ENCODE measurements around the gene ADAMTS12. TPM values are rescaled to one million over a fixed set of nuclear protein-coding genes. Genes with fewer than 3 reads are reported as not detected.
A peak's percentile ranks its signal among the peaks of the same experiment; 100 is the strongest.

ADAMTS12 gene
- total and polyA plus RNA-seq, 5 donors from 2014 or later: not detected

DNA sequence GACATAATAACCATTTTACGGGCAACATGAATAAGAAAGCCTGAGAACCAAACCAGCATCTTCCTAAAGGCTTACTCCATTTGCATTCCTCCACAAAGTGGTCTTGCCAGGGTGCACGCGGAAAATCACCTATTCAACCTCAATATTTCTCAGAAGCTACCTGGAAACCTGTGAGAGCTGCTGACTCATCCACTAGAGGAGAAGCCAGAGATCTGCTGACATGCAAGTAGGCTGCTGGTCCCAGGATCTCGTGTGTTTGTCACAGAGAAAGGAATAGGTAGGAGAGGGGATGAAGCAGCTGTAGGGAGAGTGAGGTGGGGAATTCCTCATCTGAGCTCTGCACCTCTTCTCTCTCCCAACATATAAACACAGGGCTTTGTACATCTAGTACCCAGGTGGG, 138.1 kb downstream of the ADAMTS12 start:
- DNase-seq: no peak
- no peaks in the 10 kb centered on the region for H3K4me1 ChIP-seq (ENCODE audit: control insufficient read depth, insufficient read depth, low read length, poor library complexity, severe bottlenecking)
- Mint-ChIP-seq H3K36me3 (no peaks in the 10 kb centered on the region), H3K27me3 (no peaks in the 10 kb centered on the region), H3K4me1 (no peaks in the 10 kb centered on the region), H3K9me3 (peaks cover 0 to 1% (median 0%) of the 10 kb centered on the region in 7 donors), H3K27ac (no peak overlapping the region), H3K4me3 (no peak overlapping the region)
- H3K4me3 ChIP-seq (ENCODE audit: low read depth, low read length): no peak overlapping the region
- H3K27ac ChIP-seq (ENCODE audit: insufficient read depth, low read length, poor library complexity, severe bottlenecking): no peak overlapping the region
- H3K9me3 ChIP-seq (ENCODE audit: control insufficient read depth in 2 of 2, low read length in 2 of 2): no peaks in the 10 kb centered on the region
- no peaks in the 10 kb centered on the region for H3K36me3 ChIP-seq (ENCODE audit: control insufficient read depth, insufficient read depth, low read length)
- H3K27me3 ChIP-seq (ENCODE audit: control insufficient read depth, insufficient read depth, low read length): no peaks in the 10 kb centered on the region
- ATAC-seq (ENCODE audit: low read depth in 2 of 2): no peak

DNA sequence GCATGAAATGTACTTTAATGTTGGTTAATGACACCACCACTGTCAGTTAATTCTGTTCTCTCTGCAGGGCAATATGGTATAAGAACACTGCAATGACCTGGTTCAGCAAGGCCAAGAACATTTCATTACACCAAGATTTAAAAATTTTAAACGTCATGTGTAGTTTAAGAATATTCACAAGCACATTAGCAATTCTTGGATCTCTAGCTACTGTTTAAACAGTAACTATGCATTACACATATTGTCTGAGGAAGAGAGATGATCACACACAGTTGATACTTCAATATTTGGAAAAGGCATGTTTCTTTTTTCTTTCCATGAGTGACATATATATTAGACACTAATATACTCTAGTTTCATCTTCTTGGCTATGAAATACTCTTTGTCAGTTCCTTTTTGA, 143.0 kb downstream of the ADAMTS12 start:
- no peak for ATAC-seq (ENCODE audit: low read depth in 2 of 2)
- no peak overlapping the region for H3K4me3 Mint-ChIP-seq
- peaks cover 0 to 1% (median 0%) of the 10 kb centered on the region in 7 donors for H3K9me3 Mint-ChIP-seq
- Histone ChIP-seq H3K4me1 (ENCODE audit: control insufficient read depth, insufficient read depth, low read length, poor library complexity, severe bottlenecking) (no peaks in the 10 kb centered on the region), H3K27me3 (ENCODE audit: control insufficient read depth, insufficient read depth, low read length) (no peaks in the 10 kb centered on the region), H3K36me3 (ENCODE audit: control insufficient read depth, insufficient read depth, low read length) (no peaks in the 10 kb centered on the region), H3K4me3 (ENCODE audit: low read depth, low read length) (no peak overlapping the region), H3K27ac (ENCODE audit: insufficient read depth, low read length, poor library complexity, severe bottlenecking) (no peak overlapping the region), H3K9me3 (ENCODE audit: control insufficient read depth in 2 of 2, low read length in 2 of 2) (no peaks in the 10 kb centered on the region)
- no peak overlapping the region for H3K27ac Mint-ChIP-seq
- no peak for DNase-seq
- H3K4me1 Mint-ChIP-seq: no peaks in the 10 kb centered on the region
- H3K36me3 Mint-ChIP-seq: no peaks in the 10 kb centered on the region
- H3K27me3 Mint-ChIP-seq: peaks cover 4% of the 10 kb centered on the region

DNA sequence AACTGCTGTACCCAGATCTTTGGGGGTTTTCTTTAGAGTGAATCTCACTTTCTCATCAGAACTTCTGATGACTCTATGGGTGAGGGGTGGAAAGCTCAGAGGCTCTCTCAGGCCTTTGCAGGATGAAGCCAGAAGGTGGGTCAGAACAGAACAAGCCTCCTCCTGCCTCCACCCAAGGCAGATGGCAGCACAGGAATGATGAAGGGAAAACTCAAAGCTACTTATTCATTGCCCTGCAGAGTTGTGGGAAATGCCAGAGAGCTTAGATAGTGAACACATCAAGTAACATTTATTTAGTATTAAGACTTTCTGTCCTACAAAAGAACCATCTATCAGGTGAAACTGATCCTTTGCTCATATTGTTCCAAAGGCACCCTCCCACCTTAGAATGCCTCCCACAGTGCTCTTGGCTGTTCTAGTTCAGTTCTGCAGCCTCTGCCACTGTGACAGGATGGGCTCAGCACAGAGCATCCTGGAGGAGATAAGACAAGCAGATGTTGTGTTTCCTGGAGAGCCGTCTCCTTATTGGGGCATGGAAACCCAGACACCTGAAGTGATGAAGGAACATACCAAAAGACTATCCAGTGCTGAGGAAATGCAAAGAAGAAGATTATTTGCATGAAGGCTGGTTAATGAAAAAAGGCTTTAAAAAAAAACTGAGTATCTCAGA, 146.6 kb downstream of the ADAMTS12 start:
- no peaks in the 10 kb centered on the region for H3K4me1 Mint-ChIP-seq
- H3K27me3 ChIP-seq (ENCODE audit: control insufficient read depth, insufficient read depth, low read length): no peaks in the 10 kb centered on the region
- no peak overlapping the region for H3K4me3 ChIP-seq (ENCODE audit: low read depth, low read length)
- H3K4me3 Mint-ChIP-seq: peak overlapping the region in 1 of 4 donors; percentile 45
- ATAC-seq (ENCODE audit: low read depth in 2 of 2): no peak
- no peaks in the 10 kb centered on the region for H3K9me3 ChIP-seq (ENCODE audit: control insufficient read depth in 2 of 2, low read length in 2 of 2)
- DNase-seq: no peak
- no peaks in the 10 kb centered on the region for H3K9me3 Mint-ChIP-seq
- H3K27ac ChIP-seq (ENCODE audit: insufficient read depth, low read length, poor library complexity, severe bottlenecking): no peak overlapping the region
- H3K36me3 ChIP-seq (ENCODE audit: control insufficient read depth, insufficient read depth, low read length): no peaks in the 10 kb centered on the region
- H3K36me3 Mint-ChIP-seq: no peaks in the 10 kb centered on the region
- peaks cover 4% of the 10 kb centered on the region for H3K27me3 Mint-ChIP-seq
- H3K4me1 ChIP-seq (ENCODE audit: control insufficient read depth, insufficient read depth, low read length, poor library complexity, severe bottlenecking): no peaks in the 10 kb centered on the region
- no peak overlapping the region for H3K27ac Mint-ChIP-seq

DNA sequence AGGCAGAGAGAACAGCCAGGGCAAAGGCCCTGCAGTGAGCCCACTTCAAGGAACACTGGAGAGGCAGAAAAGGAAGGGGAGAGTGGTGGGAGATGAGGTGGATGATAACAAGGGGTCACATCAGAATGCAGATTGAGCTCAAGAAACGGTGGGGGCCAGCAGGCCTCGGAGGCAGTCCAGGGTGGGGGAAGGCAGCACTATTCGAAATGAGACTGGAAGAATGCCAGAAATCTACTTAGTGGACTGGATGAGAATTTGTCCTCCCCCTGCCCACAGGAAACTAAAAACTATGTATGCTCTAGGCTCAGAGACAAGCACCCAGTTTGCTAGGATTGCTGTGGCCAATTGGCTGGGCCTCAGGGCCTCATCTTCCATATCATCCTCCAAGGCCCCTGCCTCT, 148.7 kb downstream of the ADAMTS12 start:
- DNase-seq: no peak
- Histone ChIP-seq H3K9me3 (ENCODE audit: control insufficient read depth in 2 of 2, low read length in 2 of 2) (no peaks in the 10 kb centered on the region), H3K27me3 (ENCODE audit: control insufficient read depth, insufficient read depth, low read length) (no peaks in the 10 kb centered on the region), H3K27ac (ENCODE audit: insufficient read depth, low read length, poor library complexity, severe bottlenecking) (no peak overlapping the region), H3K36me3 (ENCODE audit: control insufficient read depth, insufficient read depth, low read length) (no peaks in the 10 kb centered on the region), H3K4me1 (ENCODE audit: control insufficient read depth, insufficient read depth, low read length, poor library complexity, severe bottlenecking) (no peaks in the 10 kb centered on the region), H3K4me3 (ENCODE audit: low read depth, low read length) (no peak overlapping the region)
- H3K36me3 Mint-ChIP-seq: no peaks in the 10 kb centered on the region
- H3K9me3 Mint-ChIP-seq: no peaks in the 10 kb centered on the region
- peaks cover 4% of the 10 kb centered on the region for H3K27me3 Mint-ChIP-seq
- no peak overlapping the region for H3K27ac Mint-ChIP-seq
- H3K4me3 Mint-ChIP-seq: no peak overlapping the region
- H3K4me1 Mint-ChIP-seq: no peaks in the 10 kb centered on the region
- no peak for ATAC-seq (ENCODE audit: low read depth in 2 of 2)

DNA sequence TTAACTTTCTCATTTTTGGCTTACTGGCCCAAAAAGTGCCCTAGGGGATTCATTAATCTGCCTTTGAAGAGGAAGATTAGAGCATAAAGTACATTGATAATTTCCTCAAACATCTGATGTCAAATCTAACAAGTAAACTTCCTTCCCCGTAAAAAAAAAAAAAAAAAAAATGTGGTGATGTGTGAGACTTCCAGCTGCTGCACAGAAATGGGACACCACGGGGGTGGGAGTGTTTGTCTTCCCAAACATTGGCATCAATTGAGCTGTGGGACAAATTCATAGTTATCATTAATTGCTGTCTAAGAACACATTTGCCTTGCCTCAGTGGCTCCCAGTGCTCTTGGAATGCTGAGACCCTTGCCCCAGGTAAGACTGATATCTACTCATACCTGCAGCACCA, 149.6 kb downstream of the ADAMTS12 start:
- H3K4me3 ChIP-seq (ENCODE audit: low read depth, low read length): no peak overlapping the region
- Mint-ChIP-seq H3K4me3 (no peak overlapping the region), H3K36me3 (no peaks in the 10 kb centered on the region), H3K27me3 (peaks cover 4% of the 10 kb centered on the region), H3K27ac (no peak overlapping the region), H3K4me1 (no peaks in the 10 kb centered on the region), H3K9me3 (no peaks in the 10 kb centered on the region)
- no peaks in the 10 kb centered on the region for H3K4me1 ChIP-seq (ENCODE audit: control insufficient read depth, insufficient read depth, low read length, poor library complexity, severe bottlenecking)
- H3K9me3 ChIP-seq (ENCODE audit: control insufficient read depth in 2 of 2, low read length in 2 of 2): no peaks in the 10 kb centered on the region
- no peaks in the 10 kb centered on the region for H3K27me3 ChIP-seq (ENCODE audit: control insufficient read depth, insufficient read depth, low read length)
- DNase-seq (no peak), ATAC-seq (ENCODE audit: low read depth in 2 of 2) (no peak)
- H3K36me3 ChIP-seq (ENCODE audit: control insufficient read depth, insufficient read depth, low read length): no peaks in the 10 kb centered on the region
- H3K27ac ChIP-seq (ENCODE audit: insufficient read depth, low read length, poor library complexity, severe bottlenecking): no peak overlapping the region

DNA sequence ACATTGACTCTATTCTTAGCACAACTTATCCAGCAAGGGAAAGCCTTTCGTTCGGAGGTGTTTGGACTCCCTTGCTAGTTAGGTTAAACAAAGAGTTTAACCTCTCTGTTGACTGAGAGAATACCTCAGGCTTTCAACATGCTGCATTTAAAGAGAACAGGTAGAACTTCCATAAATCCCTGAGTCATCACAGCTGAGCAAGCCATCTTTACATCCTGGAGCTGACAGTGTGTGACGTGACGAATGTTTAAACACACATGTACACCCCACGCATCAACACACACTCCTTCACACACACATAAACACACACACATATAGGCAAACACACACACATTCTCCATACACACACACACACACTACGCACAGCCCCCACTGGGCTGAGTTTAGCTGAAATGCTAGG, 152.8 kb downstream of the ADAMTS12 start:
- no peaks in the 10 kb centered on the region for H3K36me3 ChIP-seq (ENCODE audit: control insufficient read depth, insufficient read depth, low read length)
- H3K27ac Mint-ChIP-seq: no peak overlapping the region
- no peaks in the 10 kb centered on the region for H3K9me3 ChIP-seq (ENCODE audit: control insufficient read depth in 2 of 2, low read length in 2 of 2)
- ATAC-seq (ENCODE audit: low read depth in 2 of 2): no peak
- DNase-seq: no peak
- no peak overlapping the region for H3K4me3 Mint-ChIP-seq
- no peaks in the 10 kb centered on the region for H3K4me1 Mint-ChIP-seq
- H3K9me3 Mint-ChIP-seq: peaks cover 0 to 3% (median 0%) of the 10 kb centered on the region in 7 donors
- no peaks in the 10 kb centered on the region for H3K27me3 ChIP-seq (ENCODE audit: control insufficient read depth, insufficient read depth, low read length)
- no peaks in the 10 kb centered on the region for H3K4me1 ChIP-seq (ENCODE audit: control insufficient read depth, insufficient read depth, low read length, poor library complexity, severe bottlenecking)
- H3K36me3 Mint-ChIP-seq: no peaks in the 10 kb centered on the region
- no peak overlapping the region for H3K4me3 ChIP-seq (ENCODE audit: low read depth, low read length)
- H3K27me3 Mint-ChIP-seq: peaks cover 7% of the 10 kb centered on the region
- no peak overlapping the region for H3K27ac ChIP-seq (ENCODE audit: insufficient read depth, low read length, poor library complexity, severe bottlenecking)

DNA sequence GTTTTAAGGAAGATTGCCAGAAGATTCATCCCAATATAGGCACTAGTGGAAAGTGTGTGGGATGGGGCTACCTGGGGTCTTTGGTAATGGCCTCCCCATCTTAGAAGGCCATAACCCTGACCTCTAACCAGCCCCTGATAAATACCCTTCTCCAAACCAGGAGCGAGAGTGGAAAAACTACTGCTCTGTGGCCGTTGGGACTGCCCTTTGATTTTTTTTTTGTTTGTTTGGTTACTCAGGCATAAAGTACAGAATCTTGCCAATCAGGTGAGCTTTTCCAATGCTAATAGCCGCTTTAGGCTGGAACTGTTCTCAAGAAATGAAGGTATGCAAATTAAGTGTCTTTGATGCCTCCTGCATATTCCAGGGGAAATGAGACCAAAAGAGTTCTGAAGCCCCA, 153.7 kb downstream of the ADAMTS12 start:
- H3K4me1 Mint-ChIP-seq: no peaks in the 10 kb centered on the region
- H3K36me3 Mint-ChIP-seq: no peaks in the 10 kb centered on the region
- Histone ChIP-seq H3K9me3 (ENCODE audit: control insufficient read depth in 2 of 2, low read length in 2 of 2) (no peaks in the 10 kb centered on the region), H3K36me3 (ENCODE audit: control insufficient read depth, insufficient read depth, low read length) (no peaks in the 10 kb centered on the region), H3K4me3 (ENCODE audit: low read depth, low read length) (no peak overlapping the region), H3K4me1 (ENCODE audit: control insufficient read depth, insufficient read depth, low read length, poor library complexity, severe bottlenecking) (no peaks in the 10 kb centered on the region), H3K27me3 (ENCODE audit: control insufficient read depth, insufficient read depth, low read length) (no peaks in the 10 kb centered on the region), H3K27ac (ENCODE audit: insufficient read depth, low read length, poor library complexity, severe bottlenecking) (no peak overlapping the region)
- H3K9me3 Mint-ChIP-seq: peaks cover 0 to 3% (median 0%) of the 10 kb centered on the region in 7 donors
- H3K27me3 Mint-ChIP-seq: peaks cover 7% of the 10 kb centered on the region
- no peak overlapping the region for H3K27ac Mint-ChIP-seq
- DNase-seq (no peak), ATAC-seq (ENCODE audit: low read depth in 2 of 2) (no peak)
- no peak overlapping the region for H3K4me3 Mint-ChIP-seq

DNA sequence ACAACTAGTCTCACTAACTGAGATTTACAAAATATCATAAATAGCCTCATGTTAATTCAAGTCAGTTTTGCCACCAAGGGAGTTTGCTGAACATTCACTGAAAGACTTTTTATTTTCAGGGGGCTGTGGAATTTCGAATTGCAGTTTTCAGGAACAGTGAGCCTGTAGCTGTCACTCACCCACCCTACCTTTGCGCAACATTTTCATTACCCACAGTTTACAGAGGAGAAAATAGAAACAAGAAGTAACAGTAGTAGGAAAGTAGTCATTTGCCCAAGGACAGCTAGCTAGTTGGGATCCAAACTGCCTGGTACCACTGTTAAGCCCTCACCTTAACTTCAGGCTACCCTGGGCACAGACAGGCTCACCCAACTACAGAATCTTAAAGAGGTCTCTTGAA, 154.1 kb downstream of the ADAMTS12 start:
- H3K4me3 ChIP-seq (ENCODE audit: low read depth, low read length): no peak overlapping the region
- H3K27ac ChIP-seq (ENCODE audit: insufficient read depth, low read length, poor library complexity, severe bottlenecking): no peak overlapping the region
- ATAC-seq (ENCODE audit: low read depth in 2 of 2) (no peak), DNase-seq (no peak)
- peaks cover 7% of the 10 kb centered on the region for H3K27me3 Mint-ChIP-seq
- H3K4me1 ChIP-seq (ENCODE audit: control insufficient read depth, insufficient read depth, low read length, poor library complexity, severe bottlenecking): no peaks in the 10 kb centered on the region
- no peaks in the 10 kb centered on the region for H3K36me3 ChIP-seq (ENCODE audit: control insufficient read depth, insufficient read depth, low read length)
- H3K36me3 Mint-ChIP-seq: no peaks in the 10 kb centered on the region
- no peaks in the 10 kb centered on the region for H3K27me3 ChIP-seq (ENCODE audit: control insufficient read depth, insufficient read depth, low read length)
- H3K27ac Mint-ChIP-seq: no peak overlapping the region
- peaks cover 0 to 3% (median 0%) of the 10 kb centered on the region in 7 donors for H3K9me3 Mint-ChIP-seq
- no peaks in the 10 kb centered on the region for H3K9me3 ChIP-seq (ENCODE audit: control insufficient read depth in 2 of 2, low read length in 2 of 2)
- no peak overlapping the region for H3K4me3 Mint-ChIP-seq
- H3K4me1 Mint-ChIP-seq: no peaks in the 10 kb centered on the region

All from CD4-positive, CD25-positive, alpha-beta regulatory T cell (primary cell).